K562 (cell line): Measurements from ENCODE around the gene SHANK2. TPM values are rescaled to one million over a fixed set of nuclear protein-coding genes. Genes with fewer than 3 reads are reported as not detected.

Source experiments
- ATAC-seq: fragments of 200-7000 bp; cut with Tn5 transposase; 3 replicates; pipeline ENCODE4 v1.9.1; 2020; ENCODE audit warnings: moderate library complexity
- BruUV-seq: library from RNA; stranded (reverse); fragments of 400-500 nt; replicated peaks from 2 replicates; lab custom pipeline; 2021; lab: Mats Ljungman, UMichigan
- CTCF ChIA-PET: fragments of 300-600 bp; formaldehyde crosslinking; extraction: SDS; loops from one replicate; lab custom pipeline; 2021; ENCODE audit warnings: low intra/inter-chr PET ratio; lab: Yijun Ruan, JAX
- POLR2A ChIA-PET: fragments of 300-600, 350-650 bp; sonication (Branson Sonifier 250); formaldehyde crosslinking; extraction: SDS; loops from one replicate; lab custom pipeline; 2021; ENCODE audit warnings: antibody characterized with exemption, inconsistent platforms; lab: Yijun Ruan, JAX
- DNase-seq, 4 experiments: peaks; one replicate each; pipeline versions ENCODE4 v3.0.0 to v3.0.0-alpha.2; 2011 to 2018; ENCODE audit warnings: low spot score in 3 of 4, mixed read lengths in 3 of 4; ENCODE audit errors: extremely low read depth in 1 of 4
- FAIRE-seq: peaks from 2 replicates; lab custom pipeline; 2011; peaks lifted over from hg19 to GRCh38; lab: Jason Lieb, UNC
- H2AFZ ChIP-seq: 2 replicates; pipeline ENCODE4 v1.6.0; 2011; ENCODE audit warnings: low read depth, low read length, control low read depth, inconsistent platforms
- H3K27ac ChIP-seq: fragments of 200-600 bp; 3 replicates; pipeline ENCODE4 v1.8.0; 2011; ENCODE audit warnings: low read depth, mild to moderate bottlenecking, control low read depth, inconsistent platforms, low read length, moderate library complexity, mixed read lengths; ENCODE audit errors: extremely low read depth
- H3K27me3 ChIP-seq, 2 experiments: fragments of 300-600 bp in 1 of 2; 2 replicates in 1 of 2; 3 replicates in 1 of 2; pipeline versions ENCODE4 v1.6.0 to v1.8.0; 2011; ENCODE audit warnings: inconsistent platforms in 2 of 2, low read length in 2 of 2, mild to moderate bottlenecking in 1 of 2, mixed read lengths in 1 of 2, moderate library complexity in 1 of 2; ENCODE audit not compliant: control insufficient read depth in 2 of 2, insufficient read depth in 2 of 2
- H3K36me3 ChIP-seq: fragments of 300-600 bp; 3 replicates; pipeline ENCODE4 v1.8.0; 2011; ENCODE audit warnings: mild to moderate bottlenecking, low read length, inconsistent platforms; ENCODE audit not compliant: control insufficient read depth, insufficient read depth
- H3K4me1 ChIP-seq, 2 experiments: fragments of 200-600 bp in 1 of 2; replicated peaks in 1 of 2; 2 replicates in 1 of 2; 3 replicates in 1 of 2; pipeline versions ENCODE4 v1.5.1 to v1.8.0; 2011; ENCODE audit warnings: inconsistent platforms in 2 of 2, low read length in 2 of 2, mild to moderate bottlenecking in 1 of 2, mixed read lengths in 1 of 2, moderate library complexity in 1 of 2; ENCODE audit not compliant: control insufficient read depth in 2 of 2, insufficient read depth in 2 of 2
- H3K4me2 ChIP-seq: 2 replicates; pipeline ENCODE4 v1.6.1; 2011; ENCODE audit warnings: low read length, control low read depth, inconsistent platforms, mixed read lengths; ENCODE audit not compliant: insufficient read depth
- H3K4me3 ChIP-seq: fragments of 200-600 bp; sonication (generic), shearing (Covaris generic); 2 replicates; pipeline ENCODE4 v1.5.1; 2016; ENCODE audit warnings: control low read depth, inconsistent platforms
- H3K79me2 ChIP-seq: fragments of 200-600 bp; 3 replicates; pipeline ENCODE4 v1.8.0; 2011; ENCODE audit warnings: low read length, inconsistent platforms; ENCODE audit not compliant: control insufficient read depth, insufficient read depth
- H3K9ac ChIP-seq, 2 experiments: 2 replicates each; pipeline versions ENCODE4 v1.6.0 to v1.6.1; 2011; ENCODE audit warnings: low read depth in 2 of 2, low read length in 2 of 2, control low read depth in 1 of 2, inconsistent platforms in 1 of 2, mild to moderate bottlenecking in 1 of 2, mixed read lengths in 1 of 2; ENCODE audit not compliant: insufficient read depth in 1 of 2
- H3K9me1 ChIP-seq: one replicate; pipeline ENCODE4 v1.6.0; 2011; ENCODE audit warnings: inconsistent platforms, mild to moderate bottlenecking, low read length, moderate library complexity; ENCODE audit not compliant: control insufficient read depth, insufficient read depth
- H3K9me3 ChIP-seq: replicated peaks from 2 replicates; pipeline ENCODE4 v1.5.1; 2011; ENCODE audit warnings: low read depth, low read length, inconsistent platforms; ENCODE audit not compliant: control insufficient read depth, insufficient read depth
- H4K20me1 ChIP-seq: replicated peaks from 2 replicates; pipeline ENCODE4 v1.6.1; 2011; ENCODE audit warnings: low read length, inconsistent platforms, mixed read lengths; ENCODE audit not compliant: control insufficient read depth, insufficient read depth
- ASH1L ChIP-seq: fragments of 450-650 bp; IDR thresholded peaks from 2 replicates; pipeline ENCODE4 v1.6.1; 2018; ENCODE audit warnings: borderline replicate concordance, mild to moderate bottlenecking, low read depth; ENCODE audit not compliant: partially characterized antibody
- DPF2 ChIP-seq: fragments of 450-650 bp; IDR thresholded peaks from 2 replicates; pipeline ENCODE4 v1.6.1; 2016
- ELK1 ChIP-seq: sonication (generic); formaldehyde crosslinking; IDR thresholded peaks from 2 replicates; pipeline ENCODE4 v1.8.1; 2022; ENCODE audit warnings: missing genetic modification reagents
- ERF ChIP-seq: fragments of 450-650 bp; formaldehyde crosslinking; IDR thresholded peaks from 2 replicates; pipeline ENCODE4 v1.4.0; 2020; ENCODE audit warnings: mild to moderate bottlenecking, mixed read lengths
- ESRRA ChIP-seq: fragments of 450-650 bp; IDR thresholded peaks from 2 replicates; pipeline ENCODE4 v1.6.1; 2014; ENCODE audit warnings: low read depth, mild to moderate bottlenecking, moderate library complexity, borderline replicate concordance
- JUNB ChIP-seq: fragments of 450-650 bp; formaldehyde crosslinking; conservative IDR thresholded peaks from 2 replicates; pipeline ENCODE4 v1.4.0; 2020; ENCODE audit warnings: mild to moderate bottlenecking
- MGA ChIP-seq: fragments of 450-650 bp; IDR thresholded peaks from 2 replicates; pipeline ENCODE4 v1.6.1; 2016; ENCODE audit warnings: mild to moderate bottlenecking, moderate library complexity
- STAG1 ChIP-seq: sonication (generic); formaldehyde crosslinking; IDR thresholded peaks from 2 replicates; pipeline ENCODE4 v1.5.0; 2020; ENCODE audit warnings: missing genetic modification reagents, borderline replicate concordance
- TOE1 ChIP-seq, 2 experiments: fragments of 450-650 bp in 1 of 2; sonication (generic) in 1 of 2; formaldehyde crosslinking in 1 of 2; IDR thresholded peaks; 2 replicates each; pipeline versions ENCODE4 v1.7.1 to v1.8.0; 2016 to 2022; ENCODE audit warnings: borderline replicate concordance in 2 of 2, mild to moderate bottlenecking in 2 of 2, antibody characterized with exemption in 1 of 2, inconsistent platforms in 1 of 2, low read depth in 1 of 2, missing genetic modification reagents in 1 of 2, moderate library complexity in 1 of 2
- WGBS: fragments of 100-300 bp; shearing (Covaris generic); methylation state at CpG from one replicate; pipeline ENCODE4 v1.1.6; 2016; ENCODE audit warnings: low coverage, mixed read lengths; ENCODE audit not compliant: insufficient coverage; ENCODE audit errors: missing lambda C conversion rate; 5-methylcytosine and 5-hydroxymethylcytosine counted together
- in situ Hi-C: fragments of 300-500 bp; cut with MboI; formaldehyde crosslinking; loops from 4 replicates; pipeline ENCODE4 v1.15.0; 2018; ENCODE audit warnings: inconsistent platforms, mixed read lengths
- intact Hi-C: fragments of 100-400 bp; cut with micrococcal nuclease; formaldehyde crosslinking; loops from 2 replicates; pipeline ENCODE4 v1.14.2; 2022
- polyA plus RNA-seq, 8 experiments: library from polyadenylated mRNA; depleted of rRNA in 4 of 8; stranded (reverse) in 5 of 8; unstranded in 3 of 8; fragments of >200 nt; fragmentation: Nextera tagmentation in 2 of 8; fragmentation: Illumina TruSeq in 1 of 8; extraction: Ambion mirVana in 2 of 8; extraction: Trizol in 1 of 8; gene quantifications; 2 replicates each; pipeline versions ENCODE4 v1.2.1 to v1.2.3, GENCODE V29; 2011 to 2014; ENCODE audit warnings: inconsistent platforms in 1 of 8, missing spikeins in 1 of 8
- total RNA-seq, 7 experiments: library from RNA; depleted of rRNA in 6 of 7; stranded (reverse); fragments of >200 nt in 6 of 7; fragmentation: Illumina TruSeq in 2 of 7; extraction: Trizol in 2 of 7; gene quantifications; 2 replicates each; pipeline versions ENCODE4 v1.2.1 to v1.2.3, GENCODE V29; 2011 to 2021; ENCODE audit warnings: low replicate concordance in 1 of 7

Gene SHANK2
- total and polyA plus RNA-seq, 9 of the 15 experiments (the other 6 are each of a cell fraction or from before 2014, with no cell fraction given): 0.04 to 0.07 TPM; not detected in 7

GRCh38 chr11:71249301-71249700, 3.1 kb downstream of the SHANK2 start:
- in situ Hi-C loops: no loop called here
- no peaks in the 10 kb centered on the region for H3K36me3 ChIP-seq
- H4K20me1 ChIP-seq: 0 out of 2 replicates have a peak, but pooled peaks cover 3% of the 10 kb centered on the region
- H3K27me3 ChIP-seq: peaks cover 12 to 61% of the 10 kb centered on the region in 2 experiments; a peak in 3 of 5 replicates
- H2AFZ ChIP-seq: no peak overlapping the region
- 4% methylated on average over 6 of the region's 6 CpGs for WGBS
- H3K4me3 ChIP-seq: no peak overlapping the region
- no peak overlapping the region for H3K4me2 ChIP-seq
- DNase-seq (no peak), FAIRE-seq (no peak), ATAC-seq (no peak)
- ChIA-PET POLR2A (no interaction called here), CTCF (no interaction called here)
- peaks cover 0 to 8% of the 10 kb centered on the region in 2 experiments; a peak in 2 of 5 replicates for H3K4me1 ChIP-seq
- no peak overlapping the region for H3K27ac ChIP-seq
- no TSS peak for BruUV-seq
- H3K9me3 ChIP-seq: no peaks in the 10 kb centered on the region
- no peaks in the 10 kb centered on the region for H3K9me1 ChIP-seq
- TF ChIP-seq ASH1L (no peak), JUNB (CRISPR knock-in tag) (no peak), ELK1 (CRISPR knock-in tag) (no peak), ESRRA (no peak), STAG1 (no peak), DPF2 (no peak), ERF (no peak), TOE1 (IDR thresholded peaks at IDR 0.05; ENCODE audit: borderline replicate concordance) (no peak), TOE1 (CRISPR knock-in tag; IDR thresholded peaks at IDR 0.05; ENCODE audit: borderline replicate concordance, low read depth) (no peak), MGA (no peak)
- TF ChIP-seq, all 486 proteins: peak for 0
- no peaks in the 10 kb centered on the region for H3K79me2 ChIP-seq
- intact Hi-C loops: no loop called here
- H3K9ac ChIP-seq: no peak overlapping the region
